GM18499 (cell line): Measurements from ENCODE around the gene GLO1.

Experiments used
- ATAC-seq: cut with Tn5 transposase; IDR thresholded peaks from one replicate; pipeline ENCODE4 v1.9.1; 2021; ENCODE audit warnings: moderate number of reproducible peaks; ENCODE audit not compliant: insufficient read depth, unreplicated experiment

Gene GLO1

DNA sequence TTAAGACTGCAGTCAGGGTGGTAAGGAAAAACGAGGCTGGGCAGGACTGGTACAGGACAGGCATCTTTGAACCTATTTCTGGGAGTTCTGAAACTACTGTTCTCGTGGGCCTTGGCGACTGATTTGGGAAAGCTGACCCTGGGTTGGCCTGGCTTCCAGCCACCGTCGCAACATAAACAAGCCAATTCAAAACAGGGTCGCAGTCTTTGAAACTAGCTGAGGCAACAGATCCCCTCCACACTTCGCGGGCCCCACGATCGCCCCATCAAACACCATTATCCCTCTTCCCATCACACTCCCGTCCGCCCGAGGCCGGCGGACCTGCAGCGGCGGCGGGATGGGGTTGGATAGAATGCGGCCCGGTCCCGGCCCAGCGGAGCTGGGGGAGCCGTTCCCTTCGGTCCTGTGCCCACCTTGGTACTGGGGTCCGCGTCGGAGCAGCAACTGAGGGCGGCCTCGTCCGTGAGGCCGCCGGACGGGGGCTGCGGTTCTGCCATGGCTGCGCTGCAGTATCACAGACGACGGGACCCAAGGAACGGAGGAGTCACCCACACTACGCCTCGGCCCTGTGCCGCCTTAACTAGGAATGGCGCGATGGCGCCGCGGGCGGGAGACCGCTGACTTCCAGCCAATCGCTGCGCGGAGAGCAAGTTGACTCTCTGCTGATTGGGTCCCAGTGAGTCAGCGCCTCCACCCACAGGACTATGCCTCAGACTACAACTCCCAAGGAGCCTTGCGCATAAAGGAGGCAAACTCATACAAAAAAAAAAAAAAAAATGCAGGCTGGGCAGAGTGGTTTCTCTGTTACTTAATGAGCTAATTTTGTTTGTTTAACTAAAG, at the start of gene GLO1:
Gene GLO1 (minus strand): TSS at position 588 of the 840 bp plus-strand sequence. CDS start 91 bp downstream, at position 497.
- peak; percentile 95 for ATAC-seq

DNA sequence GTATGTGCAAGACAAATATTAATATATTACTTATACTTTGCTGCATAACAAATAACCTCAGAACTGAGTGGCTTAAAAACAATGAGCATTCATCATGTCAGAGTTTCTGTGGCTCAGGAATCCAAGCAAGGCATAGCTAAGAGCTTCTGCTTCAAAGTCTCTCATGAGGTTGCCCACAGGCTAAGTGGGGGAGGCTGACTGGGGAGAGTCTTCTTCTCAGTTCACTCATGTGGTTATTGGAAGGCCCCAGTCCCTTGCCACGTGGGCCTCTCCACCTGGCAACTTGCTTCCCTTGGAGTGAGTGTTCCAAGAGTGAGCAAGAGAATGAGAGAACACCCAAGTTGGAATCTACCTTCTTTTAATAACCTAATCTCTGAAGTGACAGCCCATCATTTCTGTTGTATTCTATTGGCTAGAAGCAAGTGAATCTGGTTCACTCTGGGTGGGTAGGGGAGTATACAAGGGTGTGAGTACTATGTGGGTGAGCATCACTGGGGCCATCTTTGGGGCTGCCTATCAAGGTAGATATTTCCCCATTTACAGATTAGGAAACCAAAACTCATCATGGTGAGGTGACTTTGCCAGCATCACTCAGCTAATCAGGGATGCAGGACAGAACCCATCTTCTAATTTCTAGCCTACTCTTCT, 48.1 kb upstream of the GLO1 start:
- no peak for ATAC-seq

DNA sequence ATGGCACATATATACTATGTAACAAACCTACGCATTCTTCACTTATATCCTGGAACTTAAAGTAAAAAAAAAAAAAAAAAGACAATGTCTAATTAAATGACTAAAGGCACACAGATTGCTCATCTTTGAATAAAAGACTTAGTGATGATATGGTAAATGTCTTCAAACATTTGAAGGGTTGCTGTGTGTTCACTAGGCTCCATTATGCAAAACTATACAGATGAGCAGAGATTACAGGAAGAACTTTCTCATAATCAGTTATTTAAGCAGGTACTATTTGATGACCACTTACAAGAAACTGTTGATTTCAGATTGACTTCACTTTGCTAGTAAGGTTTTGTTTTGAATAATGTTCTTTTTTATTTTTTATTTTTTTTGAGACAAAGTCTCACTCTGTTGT, 46.5 kb upstream of the GLO1 start:
- ATAC-seq = no peak

GRCh38 chr6:38739532-38739931, 36.6 kb upstream of the GLO1 start:
- ATAC-seq = no peak

GRCh38 chr6:38738261-38738660, 35.3 kb upstream of the GLO1 start:
- no peak for ATAC-seq

- no peak for ATAC-seq
These were observed 34.0 kb upstream of the GLO1 start for GRCh38 chr6:38736951-38737350.

GRCh38 chr6:38730140-38730862, 27.4 kb upstream of the GLO1 start:
- no peak for ATAC-seq

DNA sequence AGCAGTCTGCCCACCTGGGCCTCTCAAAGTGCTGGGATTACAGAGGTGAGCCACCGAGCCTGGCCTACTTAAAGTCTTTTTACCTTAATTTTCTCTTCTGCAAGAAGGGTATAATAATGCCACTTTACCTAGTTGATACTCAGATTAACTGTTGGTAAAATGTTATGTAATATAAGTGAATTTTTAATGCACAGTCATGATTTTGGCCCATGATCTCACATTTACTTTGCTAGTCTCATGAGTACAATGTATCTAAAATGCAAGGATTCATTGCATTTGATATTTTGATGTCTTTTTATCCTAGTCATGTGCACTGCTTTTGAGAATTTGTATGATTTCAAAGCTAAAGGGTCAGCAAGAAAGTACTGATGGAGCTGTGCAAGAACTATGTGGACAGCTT, 25.3 kb upstream of the GLO1 start:
- ATAC-seq = no peak

DNA sequence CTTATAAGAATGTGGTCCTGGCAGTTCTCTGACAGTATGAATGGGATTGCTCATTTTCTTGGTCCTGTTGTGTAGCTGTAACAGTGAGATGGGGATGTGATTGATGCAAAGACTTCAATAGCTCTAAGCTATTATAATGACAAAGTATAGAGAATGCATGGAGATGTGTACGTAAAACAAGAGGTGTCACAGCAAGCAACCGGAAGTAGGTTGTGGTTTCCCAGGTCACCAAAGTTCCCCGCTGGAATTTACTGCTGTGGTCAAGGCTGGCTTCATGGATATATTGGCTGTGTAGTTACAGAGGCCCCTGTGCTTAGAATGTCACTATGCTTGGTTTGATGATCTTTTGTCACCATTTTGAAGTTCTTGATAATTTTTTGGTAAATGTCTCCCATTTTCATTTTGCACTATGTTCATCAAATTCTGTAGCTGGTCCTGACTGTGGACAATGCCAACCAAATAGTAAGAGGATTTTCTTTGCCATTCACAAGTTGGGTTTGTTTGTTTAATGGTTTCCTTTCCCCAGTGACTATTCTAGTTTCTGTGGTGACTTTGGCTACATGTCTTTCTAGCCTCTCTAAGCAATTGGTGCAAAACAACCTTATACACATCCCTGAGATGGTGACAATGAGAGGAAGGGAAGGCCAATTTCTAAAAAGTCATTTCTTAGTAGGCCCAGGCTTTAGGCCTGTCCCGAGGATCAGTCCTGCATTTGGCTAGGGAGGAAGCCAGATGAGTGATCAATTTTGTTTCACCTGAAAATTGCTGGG, 22.7 kb upstream of the GLO1 start:
- no peak for ATAC-seq

DNA sequence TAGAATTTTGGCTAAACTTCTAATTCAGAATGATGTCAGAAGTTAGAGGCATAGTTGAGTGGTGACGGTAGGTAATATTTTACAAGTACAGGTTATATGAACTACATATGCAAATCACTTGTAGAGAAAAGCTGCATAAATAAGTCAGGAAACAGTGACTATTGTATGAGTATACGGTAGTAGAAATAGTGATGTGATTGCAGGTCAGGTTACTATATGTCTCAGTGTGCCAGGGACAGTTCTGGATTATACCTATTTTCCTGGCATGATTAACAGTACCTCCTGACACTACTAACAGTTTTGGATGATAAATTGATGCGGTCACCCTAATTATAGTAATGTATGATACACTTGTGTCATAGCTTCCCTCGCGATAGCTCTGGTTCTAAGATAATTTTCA, 21.4 kb upstream of the GLO1 start:
- ATAC-seq = no peak

DNA sequence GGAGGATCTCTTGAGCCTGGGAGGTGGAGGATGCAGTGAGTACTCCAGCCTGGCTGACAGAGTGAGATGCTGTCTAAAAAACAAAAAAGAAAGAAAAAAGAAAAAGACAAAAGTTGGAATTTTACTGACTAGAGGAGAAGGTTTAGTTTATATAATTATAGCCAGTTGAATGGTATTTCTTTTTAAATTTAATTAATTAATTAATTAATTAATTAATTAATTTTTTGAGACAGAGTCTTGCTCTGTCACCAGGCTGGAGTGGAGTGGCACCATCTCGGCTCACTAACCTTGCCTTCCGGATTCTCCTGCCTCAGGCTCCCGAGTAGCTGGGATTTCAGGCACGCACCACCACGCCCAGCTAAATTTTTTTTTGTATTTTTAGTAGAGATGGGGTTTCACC, 20.8 kb upstream of the GLO1 start:
- ATAC-seq = no peak

GRCh38 chr6:38722727-38723334, 19.9 kb upstream of the GLO1 start:
- ATAC-seq = no peak

GRCh38 chr6:38722038-38722437, 19.1 kb upstream of the GLO1 start:
- ATAC-seq = no peak

DNA sequence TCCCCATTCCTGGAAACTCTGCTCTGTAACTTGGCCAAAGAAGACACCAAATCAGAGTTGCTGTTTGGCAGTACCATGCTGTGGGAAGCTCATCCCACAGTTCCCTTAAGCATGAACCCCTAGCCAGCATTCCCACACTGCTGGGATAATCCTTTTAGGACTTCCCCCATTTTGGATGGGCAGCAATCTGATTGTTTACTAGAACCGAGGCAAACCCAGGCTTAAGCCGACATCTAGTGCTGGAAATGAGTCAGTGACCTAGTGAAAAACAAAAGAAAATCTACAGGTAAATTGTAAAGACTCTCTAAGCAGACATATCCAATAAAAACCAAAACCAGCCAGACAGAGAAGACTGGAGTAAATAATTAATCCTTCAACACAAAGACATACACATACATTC, 17.4 kb upstream of the GLO1 start:
- no peak for ATAC-seq

DNA sequence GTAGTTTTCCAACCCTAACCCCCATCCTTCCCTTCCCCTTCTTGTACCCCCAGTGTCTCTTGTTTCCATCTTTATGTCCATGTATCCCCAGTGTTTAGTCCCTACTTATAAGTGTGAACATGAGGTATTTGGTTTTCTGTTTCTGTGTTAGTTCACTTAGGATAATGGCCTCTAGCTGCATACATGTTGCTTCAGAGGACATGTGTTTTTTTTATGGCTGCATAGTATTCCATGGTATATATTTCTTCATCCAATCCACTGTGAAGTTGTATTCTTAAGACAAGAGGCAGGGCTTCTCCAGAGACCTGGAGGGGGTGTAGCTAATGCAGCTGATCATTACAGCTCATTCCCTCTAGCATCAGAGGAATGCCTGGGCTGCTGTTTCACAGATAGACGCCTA, 16.4 kb upstream of the GLO1 start:
- no peak for ATAC-seq

DNA sequence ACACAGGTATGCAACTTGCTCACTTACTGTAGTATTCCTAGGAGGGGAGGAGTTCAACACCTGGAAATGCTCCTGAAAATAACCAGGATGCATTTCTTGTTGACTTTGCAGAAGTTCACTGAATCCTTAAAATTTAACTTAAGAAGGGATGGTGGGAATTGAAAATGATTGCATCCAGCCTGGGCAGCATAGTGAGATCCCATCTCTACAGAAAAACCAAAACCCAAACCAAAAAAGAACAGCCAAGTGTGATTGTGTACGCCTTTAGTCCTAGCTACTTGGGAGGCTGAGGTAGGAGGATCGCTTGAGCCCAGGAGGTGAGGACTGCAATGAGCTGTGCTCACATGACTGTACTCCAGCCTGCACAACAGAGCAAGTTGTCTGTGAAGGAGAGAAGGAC, 13.9 kb upstream of the GLO1 start:
- ATAC-seq = no peak

- ATAC-seq = no peak
These were observed 12.2 kb upstream of the GLO1 start, which contains the start of gene DNAH8 for GRCh38 chr6:38715016-38715689. DNAH8 (plus strand) TSS chr6:38715311; CDS start chr6:38722810, 7,499 bp downstream.

DNA sequence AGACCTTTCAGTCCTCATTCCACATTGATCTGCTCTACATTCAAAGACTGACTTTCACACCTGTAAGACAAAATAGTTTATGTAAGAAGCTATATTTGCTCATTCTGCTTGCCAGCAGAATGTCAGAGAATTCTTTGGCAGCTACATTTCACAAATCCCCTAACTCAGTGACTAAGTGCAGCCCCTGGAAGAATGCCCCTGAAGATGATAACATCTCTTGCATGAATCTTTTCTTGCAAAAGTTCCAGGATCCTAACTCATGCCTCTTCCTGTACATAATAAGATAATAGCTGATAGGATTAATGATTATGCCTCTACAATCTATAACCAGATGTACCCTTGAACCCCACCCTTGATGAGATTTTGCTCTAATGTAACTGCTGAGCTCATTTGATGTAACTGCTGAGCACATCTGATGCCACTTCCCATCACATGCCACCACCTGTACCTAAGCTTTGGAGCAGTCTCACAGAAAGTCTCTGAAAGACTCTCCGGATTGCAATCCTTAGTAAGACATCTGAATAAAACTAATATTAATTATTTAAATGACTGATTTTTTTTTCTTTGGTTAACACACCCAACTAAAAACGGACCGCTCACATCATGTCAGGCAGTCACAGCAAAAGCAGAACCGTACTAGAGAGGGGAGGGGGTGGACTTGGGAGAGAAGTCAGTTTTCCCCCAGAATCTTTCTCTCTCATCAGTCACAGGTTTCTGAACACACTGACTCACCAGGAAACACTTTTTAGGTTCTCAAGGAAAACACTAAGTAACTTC, 11.5 kb upstream of the GLO1 start:
- ATAC-seq = no peak

DNA sequence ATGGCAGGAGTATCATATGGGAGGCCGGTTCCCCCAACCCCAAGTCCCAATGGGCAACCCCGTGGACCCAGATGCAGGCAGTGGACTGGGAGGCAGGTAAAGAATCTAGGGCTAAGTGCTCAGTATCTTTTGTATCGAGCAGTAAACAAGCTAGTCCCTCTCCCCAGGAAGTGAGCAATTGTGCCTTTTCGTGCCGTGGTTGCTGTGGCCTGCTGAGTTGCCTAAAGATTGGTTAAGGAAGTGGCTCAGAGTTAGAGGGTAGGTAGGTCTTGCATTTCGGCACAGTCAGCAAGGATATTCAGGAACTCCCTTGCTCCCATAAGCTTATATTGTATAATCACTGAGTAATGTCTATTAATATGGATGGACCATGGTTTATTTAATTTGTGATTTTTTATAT, 10.9 kb upstream of the GLO1 start:
- no peak for ATAC-seq
